ENCODE measurements around the gene CARD14. TPM values are rescaled to one million over a fixed set of nuclear protein-coding genes. Genes with fewer than 3 reads are reported as not detected.

Gene CARD14
- total RNA-seq (1 to 10 TPM in 6 of 9 donors, under 1 TPM in 3; 0.30 to 3.4 (median 1.5) TPM), polyA plus RNA-seq (1 to 10 TPM in 1 of 3 donors, under 1 TPM in 2; 0.72 to 1.1 (median 0.81) TPM)
- long read RNA-seq, donor 1, partial matches to known transcripts, result 10 of 24 reads
- long read RNA-seq, donor 1, other reads (novel, unspliced or antisense), result 14 of 24 reads
- long read RNA-seq, donor 2, result 0 reads
- long read RNA-seq, donor 3, partial matches to known transcripts, result 0 of 10 reads
- long read RNA-seq, donor 3, other reads (novel, unspliced or antisense), result 10 of 10 reads
- long read RNA-seq, donor 4, partial matches to known transcripts, result 0 of 1 reads
- long read RNA-seq, donor 4, other reads (novel, unspliced or antisense), result 1 of 1 reads
- long read RNA-seq, donor 5, partial matches to known transcripts, result 2 of 13 reads
- long read RNA-seq, donor 5, other reads (novel, unspliced or antisense), result 11 of 13 reads
- long read RNA-seq, donor 6, partial matches to known transcripts, result 0 of 2 reads
- long read RNA-seq, donor 6, other reads (novel, unspliced or antisense), result 2 of 2 reads
- long read RNA-seq, donor 7, result 0 reads
- long read RNA-seq, donor 8, partial matches to known transcripts, result 28 of 28 reads
- long read RNA-seq, donor 8, other reads (novel, unspliced or antisense), result 0 of 28 reads
- long read RNA-seq, donor 9, result 0 reads
- long read RNA-seq, donor 10, partial matches to known transcripts, result 41 of 41 reads
- long read RNA-seq, donor 10, other reads (novel, unspliced or antisense), result 0 of 41 reads

- no peak within 1 kb of the TSS for H3K4me3 ChIP-seq
- H3K27ac ChIP-seq, result no peak within 1 kb of the TSS
- TF ChIP-seq CTCF (IDR thresholded peaks at IDR 0.05) (no peak), POLR2A (IDR thresholded peaks at IDR 0.05) (no peak)
- 79 to 84% (median 83%) methylated on average over 17 to 19 of the region's 19 CpGs for WGBS, 4 donors
- H3K9me3 ChIP-seq (replicated peaks in 1 of 3), result no peaks in the 10 kb centered on the region
- no peaks in the 10 kb centered on the region for H3K36me3 ChIP-seq (replicated peaks in 1 of 2)
- no peaks in the 10 kb centered on the region for H3K4me1 ChIP-seq (replicated peaks in 1 of 2)
- intact Hi-C loops (cut with DNase I), result no loop called here
- no peaks in the 10 kb centered on the region for H3K27me3 ChIP-seq
- no peak for DNase-seq
Observed at GRCh38 chr17:80169784-80170500, at the start of gene CARD14. Gene CARD14, plus strand, starts transcription at chr17:80170030. Its CDS starts 11,409 bp downstream, at chr17:80181439.

DNA sequence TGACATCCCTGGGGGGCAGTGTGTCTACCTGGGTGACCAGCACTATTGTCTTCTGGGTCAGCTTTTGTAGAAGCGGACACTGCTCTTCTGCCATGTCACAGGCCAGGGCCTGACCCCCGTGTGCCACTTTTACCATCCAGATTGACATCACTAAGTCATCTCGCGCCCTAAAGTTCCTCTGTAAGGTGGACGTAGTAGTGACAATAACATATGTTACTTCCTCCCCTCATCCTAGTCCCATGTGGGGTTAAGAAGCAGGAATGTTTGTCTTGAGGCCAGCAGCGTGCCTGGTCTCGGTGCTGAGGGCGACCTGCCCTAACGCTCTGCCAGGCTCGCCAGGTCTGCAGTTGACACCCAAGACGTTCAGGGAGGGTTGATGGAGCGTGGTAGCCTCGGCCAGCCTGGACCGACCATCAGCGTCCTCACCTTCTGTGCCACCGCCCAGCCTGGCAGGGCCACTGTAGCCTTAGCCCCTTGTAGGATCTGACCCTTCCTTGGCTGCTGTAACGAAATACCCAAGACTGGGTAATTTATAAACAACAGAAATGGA lies 47.7 kb upstream of the CARD14 start:
- no peak for TF ChIP-seq CTCF (IDR thresholded peaks at IDR 0.05)
- TF ChIP-seq POLR2A (IDR thresholded peaks at IDR 0.05), result no peak
- 92 to 97% (median 93%) methylated on average over 9 to 17 of the region's 17 CpGs for WGBS, 4 donors
- intact Hi-C loops (cut with DNase I), result no loop called here
- Histone ChIP-seq H3K27me3 (no peaks in the 10 kb centered on the region), H3K4me1 (replicated peaks in 1 of 2) (no peaks in the 10 kb centered on the region), H3K36me3 (replicated peaks in 1 of 2) (no peaks in the 10 kb centered on the region), H3K27ac (no peak overlapping the region), H3K9me3 (replicated peaks in 1 of 3) (no peaks in the 10 kb centered on the region), H3K4me3 (no peak overlapping the region)
- peak in 2 of 7 donors; percentile 4 to 6 for DNase-seq

- no peak for TF ChIP-seq CTCF (IDR thresholded peaks at IDR 0.05)
- TF ChIP-seq POLR2A (IDR thresholded peaks at IDR 0.05), result no peak
- Histone ChIP-seq H3K9me3 (replicated peaks in 1 of 3) (no peaks in the 10 kb centered on the region), H3K4me3 (no peak overlapping the region), H3K27ac (no peak overlapping the region), H3K27me3 (no peaks in the 10 kb centered on the region), H3K36me3 (replicated peaks in 1 of 2) (no peaks in the 10 kb centered on the region), H3K4me1 (replicated peaks in 1 of 2) (no peaks in the 10 kb centered on the region)
- peak in 1 of 7 donors; percentile 4 for DNase-seq
- 78 to 91% (median 83%) methylated on average over 5 to 6 of the region's 6 CpGs for WGBS, 4 donors
- intact Hi-C loops (cut with DNase I), result no loop called here
Observed at GRCh38 chr17:80122926-80123505, 46.8 kb upstream of the CARD14 start.
